Measurements from ENCODE around the gene FBXL15.
A peak's percentile ranks its signal among the peaks of the same experiment; 100 is the strongest.

FBXL15 gene

GRCh38 chr10:102420714-102421506 is at the start of gene FBXL15:
TSS of gene FBXL15 (plus strand) at chr10:102420836. CDS start at chr10:102421130, 294 bp downstream.
- Histone ChIP-seq H3K9me3 (ENCODE audit: control insufficient read depth in 2 of 2, low read length in 2 of 2) (no peaks in the 10 kb centered on the region), H3K4me3 (ENCODE audit: low read length in 2 of 2) (peak within 1 kb of the TSS; percentile 90 to 91), H3K9ac (ENCODE audit: low read length in 2 of 2) (peak within 1 kb of the TSS; percentile 77 to 98), H3K4me1 (ENCODE audit: control insufficient read depth, insufficient read depth, low read length) (peaks cover 40% of the 10 kb centered on the region), H3K36me3 (ENCODE audit: control insufficient read depth in 2 of 2, insufficient read depth in 2 of 2, low read length in 2 of 2) (peaks cover 7 to 12% of the 10 kb centered on the region in 2 donors), H3K27me3 (ENCODE audit: control insufficient read depth in 1 of 2, insufficient read depth in 2 of 2, low read length in 2 of 2) (peaks cover 15 to 18% of the 10 kb centered on the region in 2 donors), H3K27ac (ENCODE audit: low read length) (peak within 1 kb of the TSS; percentile 95)

DNA sequence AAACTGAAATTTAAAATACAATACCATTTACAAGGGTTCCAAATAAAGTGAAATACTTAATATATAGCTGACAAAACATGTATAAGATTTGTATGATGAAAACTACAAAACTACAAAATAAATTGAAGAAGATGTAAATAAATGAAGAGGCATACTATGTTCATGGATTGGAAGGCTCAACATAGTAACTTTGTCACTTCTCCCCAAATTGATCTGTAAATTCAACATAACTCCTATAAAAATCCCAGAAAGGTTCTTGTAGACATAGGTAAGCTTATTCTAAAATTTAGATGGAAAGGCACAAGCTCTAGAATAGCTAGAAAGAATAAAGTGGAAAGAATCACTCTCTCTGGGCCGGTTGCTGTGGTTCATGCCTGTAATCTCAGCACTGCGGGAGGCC is 49.3 kb upstream of the FBXL15 start:
- no peaks in the 10 kb centered on the region for H3K4me1 ChIP-seq (ENCODE audit: control insufficient read depth, insufficient read depth, low read length)
- no peak overlapping the region for H3K4me3 ChIP-seq (ENCODE audit: low read length in 2 of 2)
- H3K27me3 ChIP-seq (ENCODE audit: control insufficient read depth in 1 of 2, insufficient read depth in 2 of 2, low read length in 2 of 2) = no peaks in the 10 kb centered on the region
- no peak overlapping the region for H3K27ac ChIP-seq (ENCODE audit: low read length)
- H3K36me3 ChIP-seq (ENCODE audit: control insufficient read depth in 2 of 2, insufficient read depth in 2 of 2, low read length in 2 of 2) = peaks cover 75 to 78% of the 10 kb centered on the region in 2 donors
- H3K9me3 ChIP-seq (ENCODE audit: control insufficient read depth in 2 of 2, low read length in 2 of 2) = peaks cover 0 to 5% of the 10 kb centered on the region in 2 donors
- H3K9ac ChIP-seq (ENCODE audit: low read length in 2 of 2) = no peak overlapping the region

GRCh38 chr10:102375250-102375649 is 45.4 kb upstream of the FBXL15 start:
- no peak overlapping the region for H3K27ac ChIP-seq (ENCODE audit: low read length)
- H3K9me3 ChIP-seq (ENCODE audit: control insufficient read depth in 2 of 2, low read length in 2 of 2) = peaks cover 0 to 5% of the 10 kb centered on the region in 2 donors
- H3K36me3 ChIP-seq (ENCODE audit: control insufficient read depth in 2 of 2, insufficient read depth in 2 of 2, low read length in 2 of 2) = peaks cover 63 to 68% of the 10 kb centered on the region in 2 donors
- no peak overlapping the region for H3K4me3 ChIP-seq (ENCODE audit: low read length in 2 of 2)
- H3K27me3 ChIP-seq (ENCODE audit: control insufficient read depth in 1 of 2, insufficient read depth in 2 of 2, low read length in 2 of 2) = no peaks in the 10 kb centered on the region
- no peak overlapping the region for H3K9ac ChIP-seq (ENCODE audit: low read length in 2 of 2)
- H3K4me1 ChIP-seq (ENCODE audit: control insufficient read depth, insufficient read depth, low read length) = no peaks in the 10 kb centered on the region

DNA sequence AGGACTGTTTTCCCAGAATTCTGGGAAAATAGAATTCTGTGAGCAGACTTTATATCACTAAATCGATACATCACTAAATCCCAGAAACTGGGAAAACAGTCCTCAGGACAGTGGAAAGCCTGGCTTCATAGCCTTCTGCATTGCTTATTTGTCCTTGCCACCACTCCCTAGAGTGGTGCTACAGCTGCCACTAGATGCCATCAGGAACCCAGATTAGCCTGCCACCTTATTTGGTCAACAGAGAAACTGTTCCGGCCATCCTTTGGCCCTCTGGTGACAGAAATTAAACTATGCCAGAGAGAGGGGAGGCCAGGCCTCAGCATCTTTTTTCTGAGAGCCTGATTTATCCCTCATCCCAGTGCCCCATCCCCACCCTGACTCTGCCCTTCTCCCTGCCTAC is 44.8 kb upstream of the FBXL15 start:
- H3K9me3 ChIP-seq (ENCODE audit: control insufficient read depth in 2 of 2, low read length in 2 of 2) = peaks cover 0 to 2% of the 10 kb centered on the region in 2 donors
- H3K36me3 ChIP-seq (ENCODE audit: control insufficient read depth in 2 of 2, insufficient read depth in 2 of 2, low read length in 2 of 2) = peaks cover 60 to 67% of the 10 kb centered on the region in 2 donors
- no peak overlapping the region for H3K4me3 ChIP-seq (ENCODE audit: low read length in 2 of 2)
- H3K27ac ChIP-seq (ENCODE audit: low read length) = no peak overlapping the region
- H3K9ac ChIP-seq (ENCODE audit: low read length in 2 of 2) = no peak overlapping the region
- H3K4me1 ChIP-seq (ENCODE audit: control insufficient read depth, insufficient read depth, low read length) = no peaks in the 10 kb centered on the region
- no peaks in the 10 kb centered on the region for H3K27me3 ChIP-seq (ENCODE audit: control insufficient read depth in 1 of 2, insufficient read depth in 2 of 2, low read length in 2 of 2)

DNA sequence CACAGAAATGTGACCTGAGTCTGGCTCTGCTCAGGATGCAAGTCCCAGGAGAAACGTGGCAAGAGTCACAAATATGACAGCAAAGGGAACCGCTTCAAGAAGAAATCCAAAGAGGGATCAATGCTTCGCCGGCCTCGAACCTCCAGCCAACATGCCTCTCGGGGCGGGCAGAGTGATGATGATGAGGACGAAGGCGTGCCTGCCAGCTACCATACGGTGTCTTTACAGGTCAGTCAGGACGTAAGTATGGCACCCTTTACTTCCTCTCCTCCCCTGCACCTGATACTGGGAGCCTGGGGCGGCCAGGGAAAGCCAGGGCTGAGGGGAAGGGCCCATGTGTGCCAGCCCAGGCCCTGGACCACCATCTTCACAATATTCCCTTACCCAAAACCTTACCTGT is 43.7 kb upstream of the FBXL15 start:
- Histone ChIP-seq H3K36me3 (ENCODE audit: control insufficient read depth in 2 of 2, insufficient read depth in 2 of 2, low read length in 2 of 2) (peaks cover 59 to 65% of the 10 kb centered on the region in 2 donors), H3K4me1 (ENCODE audit: control insufficient read depth, insufficient read depth, low read length) (no peaks in the 10 kb centered on the region), H3K27me3 (ENCODE audit: control insufficient read depth in 1 of 2, insufficient read depth in 2 of 2, low read length in 2 of 2) (no peaks in the 10 kb centered on the region), H3K9ac (ENCODE audit: low read length in 2 of 2) (no peak overlapping the region), H3K27ac (ENCODE audit: low read length) (no peak overlapping the region), H3K4me3 (ENCODE audit: low read length in 2 of 2) (no peak overlapping the region), H3K9me3 (ENCODE audit: control insufficient read depth in 2 of 2, low read length in 2 of 2) (no peaks in the 10 kb centered on the region)

DNA sequence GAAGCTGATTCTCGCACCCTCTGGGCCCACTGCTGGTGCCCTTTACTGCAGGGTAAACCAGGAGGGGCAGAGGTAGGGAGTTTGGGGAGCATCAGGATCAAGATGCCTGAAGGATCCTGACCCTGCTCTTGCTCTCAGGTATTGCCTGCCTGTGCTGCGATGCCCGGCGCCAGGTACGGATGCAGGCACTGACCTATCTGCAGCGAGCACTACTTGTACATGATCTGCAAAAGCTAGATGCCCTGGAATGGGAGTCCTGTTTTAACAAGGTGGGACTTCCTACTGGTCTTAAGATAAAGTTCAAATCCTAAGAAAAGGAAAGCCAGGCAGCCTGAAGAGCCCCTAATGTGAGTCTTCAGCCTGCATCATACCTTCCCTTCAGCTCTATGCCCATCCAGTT is 41.3 kb upstream of the FBXL15 start:
- Histone ChIP-seq H3K27me3 (ENCODE audit: control insufficient read depth in 1 of 2, insufficient read depth in 2 of 2, low read length in 2 of 2) (no peaks in the 10 kb centered on the region), H3K36me3 (ENCODE audit: control insufficient read depth in 2 of 2, insufficient read depth in 2 of 2, low read length in 2 of 2) (peaks cover 55% of the 10 kb centered on the region in 2 donors), H3K9me3 (ENCODE audit: control insufficient read depth in 2 of 2, low read length in 2 of 2) (no peaks in the 10 kb centered on the region), H3K4me3 (ENCODE audit: low read length in 2 of 2) (no peak overlapping the region), H3K9ac (ENCODE audit: low read length in 2 of 2) (no peak overlapping the region), H3K4me1 (ENCODE audit: control insufficient read depth, insufficient read depth, low read length) (no peaks in the 10 kb centered on the region), H3K27ac (ENCODE audit: low read length) (no peak overlapping the region)

DNA sequence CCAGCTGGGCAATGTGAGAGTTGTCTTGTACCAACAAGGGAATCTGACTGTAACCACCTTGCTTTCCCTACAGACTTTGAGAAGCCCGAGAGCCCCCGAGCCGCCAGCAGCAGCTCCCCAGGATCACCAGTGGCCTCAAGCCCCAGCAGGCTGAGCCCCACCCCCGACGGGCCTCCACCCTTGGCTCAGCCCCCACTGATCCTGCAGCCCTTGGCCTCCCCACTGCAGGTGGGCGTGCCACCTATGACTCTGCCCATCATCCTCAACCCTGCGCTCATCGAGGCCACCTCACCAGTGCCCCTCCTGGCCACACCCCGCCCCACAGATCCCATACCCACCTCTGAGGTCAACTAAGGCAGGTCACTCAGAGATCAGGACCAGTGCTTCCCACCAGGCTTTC is 38.7 kb upstream of the FBXL15 start:
- H3K4me1 ChIP-seq (ENCODE audit: control insufficient read depth, insufficient read depth, low read length) = no peaks in the 10 kb centered on the region
- H3K27ac ChIP-seq (ENCODE audit: low read length) = no peak overlapping the region
- no peaks in the 10 kb centered on the region for H3K9me3 ChIP-seq (ENCODE audit: control insufficient read depth in 2 of 2, low read length in 2 of 2)
- H3K4me3 ChIP-seq (ENCODE audit: low read length in 2 of 2) = no peak overlapping the region
- H3K27me3 ChIP-seq (ENCODE audit: control insufficient read depth in 1 of 2, insufficient read depth in 2 of 2, low read length in 2 of 2) = no peaks in the 10 kb centered on the region
- peaks cover 36% of the 10 kb centered on the region in 2 donors for H3K36me3 ChIP-seq (ENCODE audit: control insufficient read depth in 2 of 2, insufficient read depth in 2 of 2, low read length in 2 of 2)
- no peak overlapping the region for H3K9ac ChIP-seq (ENCODE audit: low read length in 2 of 2)

DNA sequence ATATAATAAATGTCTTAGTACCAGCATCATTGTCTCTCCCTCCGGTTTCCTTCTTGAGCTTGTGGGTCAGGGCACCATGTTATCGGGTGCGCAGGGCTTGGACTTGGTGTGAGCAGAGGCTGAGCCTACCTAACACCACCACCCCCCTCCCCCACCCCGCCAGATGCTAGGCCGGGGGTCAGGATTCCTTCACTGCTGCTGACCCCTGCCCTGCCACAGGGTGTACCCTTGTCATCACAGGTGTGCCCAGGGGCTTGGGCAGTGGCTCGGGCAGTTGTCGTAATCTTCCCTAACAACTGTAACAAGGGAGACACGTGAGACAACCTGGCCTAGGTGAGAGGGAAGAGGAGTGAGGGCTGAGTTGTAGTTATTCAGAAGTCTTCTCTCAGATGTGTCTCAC is 37.8 kb upstream of the FBXL15 start:
- Histone ChIP-seq H3K4me1 (ENCODE audit: control insufficient read depth, insufficient read depth, low read length) (no peaks in the 10 kb centered on the region), H3K36me3 (ENCODE audit: control insufficient read depth in 2 of 2, insufficient read depth in 2 of 2, low read length in 2 of 2) (peaks cover 35 to 36% of the 10 kb centered on the region in 2 donors), H3K4me3 (ENCODE audit: low read length in 2 of 2) (no peak overlapping the region), H3K27me3 (ENCODE audit: control insufficient read depth in 1 of 2, insufficient read depth in 2 of 2, low read length in 2 of 2) (no peaks in the 10 kb centered on the region), H3K27ac (ENCODE audit: low read length) (no peak overlapping the region), H3K9ac (ENCODE audit: low read length in 2 of 2) (no peak overlapping the region), H3K9me3 (ENCODE audit: control insufficient read depth in 2 of 2, low read length in 2 of 2) (no peaks in the 10 kb centered on the region)

DNA sequence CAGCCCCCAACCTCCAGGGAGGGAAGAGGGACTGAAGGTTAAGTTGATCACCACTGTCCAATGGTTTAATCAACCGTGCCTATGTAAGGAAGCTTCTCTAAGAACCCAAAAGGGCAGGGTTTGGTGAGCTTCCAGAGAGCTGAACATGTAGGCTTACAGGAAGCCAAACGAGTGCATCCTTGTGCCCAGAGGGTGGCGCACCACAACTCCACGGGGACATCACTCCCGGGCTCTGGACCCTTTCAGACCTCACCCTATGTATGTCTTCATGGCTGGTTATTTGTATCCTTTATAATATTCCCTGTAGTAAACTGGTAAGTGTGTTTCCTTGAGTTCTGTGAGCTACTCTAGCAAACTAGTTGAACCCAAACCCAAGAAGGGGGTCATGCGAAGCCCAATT is 36.6 kb upstream of the FBXL15 start:
- Histone ChIP-seq H3K27ac (ENCODE audit: low read length) (no peak overlapping the region), H3K9ac (ENCODE audit: low read length in 2 of 2) (no peak overlapping the region)

DNA sequence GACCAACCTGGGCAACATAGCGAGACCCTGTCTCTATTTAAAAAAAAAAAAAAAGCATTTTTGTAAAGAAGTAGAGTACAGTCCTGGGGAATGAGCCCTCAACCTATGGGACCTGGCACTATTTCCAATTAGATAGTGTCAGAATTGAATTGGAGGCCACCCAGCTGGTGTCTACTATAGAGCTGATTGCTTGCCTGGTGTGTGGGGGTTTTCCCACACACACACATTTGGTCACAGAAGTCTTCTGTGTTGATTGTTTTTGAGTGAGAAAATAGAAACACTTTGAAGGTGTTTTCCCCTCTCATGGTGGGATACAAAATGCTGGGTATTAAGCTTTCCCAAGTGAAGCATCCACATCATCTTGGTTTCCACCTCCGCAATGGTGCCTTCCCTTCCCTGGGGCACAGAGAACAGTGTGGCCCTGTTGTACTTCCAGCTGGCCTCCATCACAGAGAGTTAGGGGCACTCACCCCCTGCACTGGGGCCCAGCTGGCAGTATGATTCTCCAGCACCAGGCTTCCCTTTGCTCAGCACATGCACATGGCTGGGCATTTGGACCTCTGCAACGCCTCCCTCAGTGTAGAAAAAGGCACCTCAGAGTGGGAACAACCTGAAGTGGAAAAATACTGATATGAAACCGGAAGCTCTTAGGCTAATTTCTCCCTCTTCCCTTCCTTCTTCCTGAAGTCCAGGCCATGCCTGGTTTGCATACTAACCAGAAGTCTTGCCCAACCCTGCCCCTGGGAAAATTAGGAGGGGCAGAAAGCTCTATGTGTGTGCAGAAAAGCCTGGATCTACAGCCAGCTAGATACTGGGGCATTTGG is 35.8 kb upstream of the FBXL15 start:
- Histone ChIP-seq H3K27me3 (ENCODE audit: control insufficient read depth in 1 of 2, insufficient read depth in 2 of 2, low read length in 2 of 2) (no peaks in the 10 kb centered on the region), H3K27ac (ENCODE audit: low read length) (no peak overlapping the region), H3K4me1 (ENCODE audit: control insufficient read depth, insufficient read depth, low read length) (no peaks in the 10 kb centered on the region), H3K9ac (ENCODE audit: low read length in 2 of 2) (no peak overlapping the region), H3K9me3 (ENCODE audit: control insufficient read depth in 2 of 2, low read length in 2 of 2) (no peaks in the 10 kb centered on the region), H3K36me3 (ENCODE audit: control insufficient read depth in 2 of 2, insufficient read depth in 2 of 2, low read length in 2 of 2) (peaks cover 22% of the 10 kb centered on the region in 2 donors), H3K4me3 (ENCODE audit: low read length in 2 of 2) (no peak overlapping the region)

More for the DNA sequence above, 36.6 kb upstream of the FBXL15 start:
- Histone ChIP-seq H3K36me3 (ENCODE audit: control insufficient read depth in 2 of 2, insufficient read depth in 2 of 2, low read length in 2 of 2) (peaks cover 30% of the 10 kb centered on the region in 2 donors), H3K4me3 (ENCODE audit: low read length in 2 of 2) (no peak overlapping the region), H3K4me1 (ENCODE audit: control insufficient read depth, insufficient read depth, low read length) (no peaks in the 10 kb centered on the region), H3K27me3 (ENCODE audit: control insufficient read depth in 1 of 2, insufficient read depth in 2 of 2, low read length in 2 of 2) (no peaks in the 10 kb centered on the region), H3K9me3 (ENCODE audit: control insufficient read depth in 2 of 2, low read length in 2 of 2) (no peaks in the 10 kb centered on the region)
